ENCODE results near the gene FSHR.

Gene FSHR

DNA sequence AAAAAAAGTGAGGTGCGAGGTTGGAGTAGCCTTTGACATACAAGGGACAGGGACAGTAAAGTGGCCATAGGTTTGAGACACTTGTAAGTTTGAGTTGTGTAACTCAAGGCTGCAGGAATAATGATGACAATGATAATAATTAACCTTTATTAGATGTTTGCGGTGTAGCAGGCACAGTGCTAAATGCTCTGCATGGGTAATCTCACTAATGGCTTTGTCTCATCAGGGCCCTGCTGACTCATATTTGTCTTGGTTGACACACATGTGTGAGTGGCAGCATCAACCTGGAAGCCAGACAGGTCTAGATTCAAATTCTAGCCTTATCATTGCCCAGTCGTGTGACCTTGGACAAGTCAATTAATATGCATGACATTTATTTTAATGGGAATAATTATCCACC, 126.2 kb downstream of the FSHR start:
- TF ChIP-seq, protein P1, sequence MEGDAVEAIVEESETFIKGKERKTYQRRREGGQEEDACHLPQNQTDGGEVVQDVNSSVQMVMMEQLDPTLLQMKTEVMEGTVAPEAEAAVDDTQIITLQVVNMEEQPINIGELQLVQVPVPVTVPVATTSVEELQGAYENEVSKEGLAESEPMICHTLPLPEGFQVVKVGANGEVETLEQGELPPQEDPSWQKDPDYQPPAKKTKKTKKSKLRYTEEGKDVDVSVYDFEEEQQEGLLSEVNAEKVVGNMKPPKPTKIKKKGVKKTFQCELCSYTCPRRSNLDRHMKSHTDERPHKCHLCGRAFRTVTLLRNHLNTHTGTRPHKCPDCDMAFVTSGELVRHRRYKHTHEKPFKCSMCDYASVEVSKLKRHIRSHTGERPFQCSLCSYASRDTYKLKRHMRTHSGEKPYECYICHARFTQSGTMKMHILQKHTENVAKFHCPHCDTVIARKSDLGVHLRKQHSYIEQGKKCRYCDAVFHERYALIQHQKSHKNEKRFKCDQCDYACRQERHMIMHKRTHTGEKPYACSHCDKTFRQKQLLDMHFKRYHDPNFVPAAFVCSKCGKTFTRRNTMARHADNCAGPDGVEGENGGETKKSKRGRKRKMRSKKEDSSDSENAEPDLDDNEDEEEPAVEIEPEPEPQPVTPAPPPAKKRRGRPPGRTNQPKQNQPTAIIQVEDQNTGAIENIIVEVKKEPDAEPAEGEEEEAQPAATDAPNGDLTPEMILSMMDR (IDR thresholded peaks at IDR 0.05; ENCODE audit: insufficient read depth, missing control alignments), result no peak
- no peak for FAIRE-seq
- DNase-seq (ENCODE audit: insufficient read length, low spot score), result no peak

DNA sequence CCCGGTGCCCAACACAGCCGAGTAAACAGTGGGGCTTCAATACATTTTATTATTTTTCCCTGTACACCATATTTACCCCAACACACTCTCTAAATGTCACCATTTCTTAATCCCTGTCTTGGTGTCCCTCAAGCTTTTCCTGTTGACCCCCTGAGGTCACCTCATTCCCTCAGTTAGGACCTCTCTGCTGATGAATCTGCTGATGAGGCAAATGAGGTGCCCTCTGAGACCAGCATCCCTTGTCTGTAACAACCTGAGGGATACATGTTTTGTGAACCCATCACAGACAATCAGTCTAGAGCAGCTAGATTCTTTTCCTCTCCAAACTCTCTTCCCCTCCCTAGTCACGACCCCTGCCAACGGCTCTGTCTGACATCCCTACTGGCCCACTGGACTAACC, 127.6 kb downstream of the FSHR start:
- DNase-seq (ENCODE audit: insufficient read length, low spot score), result no peak
- no peak for FAIRE-seq
- TF ChIP-seq, protein P1 (IDR thresholded peaks at IDR 0.05; ENCODE audit: insufficient read depth, missing control alignments), result no peak

DNA sequence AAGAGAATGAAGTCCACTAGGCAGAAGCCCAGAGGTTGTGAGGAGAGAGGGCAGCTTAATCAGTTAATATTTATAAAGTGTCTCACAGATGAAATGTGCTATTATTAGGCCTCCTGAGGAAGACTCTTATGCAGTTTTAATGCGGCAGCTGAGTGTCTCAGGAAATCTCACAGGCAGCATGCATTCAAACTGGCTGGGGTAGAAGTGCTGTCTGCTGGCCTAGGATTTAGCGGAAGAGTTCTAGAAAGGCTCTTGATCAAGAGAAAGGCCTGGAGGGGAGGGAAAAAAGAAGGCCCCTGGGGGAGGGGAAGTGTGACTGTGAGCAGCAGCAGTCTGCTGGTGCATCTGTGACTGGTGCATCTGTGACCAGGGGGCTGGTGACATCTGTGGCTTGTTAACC, 133.0 kb downstream of the FSHR start:
- DNase-seq (ENCODE audit: insufficient read length, low spot score), result no peak
- no peak for FAIRE-seq
- TF ChIP-seq, protein P1 (IDR thresholded peaks at IDR 0.05; ENCODE audit: insufficient read depth, missing control alignments), result no peak

DNA sequence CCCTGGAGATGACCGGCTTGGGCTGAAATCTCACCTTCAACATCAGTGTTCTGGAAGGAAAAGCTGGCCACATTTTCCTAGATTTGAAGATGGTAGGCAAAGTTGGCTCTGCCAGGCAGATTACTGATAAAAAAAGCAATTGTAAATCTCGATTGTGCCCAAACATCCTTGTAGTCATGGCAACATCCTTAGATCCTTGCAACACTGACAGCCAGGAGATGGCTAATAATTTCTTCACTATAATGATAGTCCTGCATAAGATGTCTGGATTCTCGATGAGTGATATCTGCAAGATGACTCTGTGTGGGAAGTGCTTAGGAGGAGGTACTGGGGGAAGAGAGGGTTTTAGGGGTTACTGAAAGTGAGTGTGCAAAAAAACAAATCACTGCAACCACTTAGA, 149.1 kb downstream of the FSHR start:
- TF ChIP-seq, protein P1 (IDR thresholded peaks at IDR 0.05; ENCODE audit: insufficient read depth, missing control alignments), result no peak
- DNase-seq (ENCODE audit: insufficient read length, low spot score) (no peak), FAIRE-seq (no peak)

DNA sequence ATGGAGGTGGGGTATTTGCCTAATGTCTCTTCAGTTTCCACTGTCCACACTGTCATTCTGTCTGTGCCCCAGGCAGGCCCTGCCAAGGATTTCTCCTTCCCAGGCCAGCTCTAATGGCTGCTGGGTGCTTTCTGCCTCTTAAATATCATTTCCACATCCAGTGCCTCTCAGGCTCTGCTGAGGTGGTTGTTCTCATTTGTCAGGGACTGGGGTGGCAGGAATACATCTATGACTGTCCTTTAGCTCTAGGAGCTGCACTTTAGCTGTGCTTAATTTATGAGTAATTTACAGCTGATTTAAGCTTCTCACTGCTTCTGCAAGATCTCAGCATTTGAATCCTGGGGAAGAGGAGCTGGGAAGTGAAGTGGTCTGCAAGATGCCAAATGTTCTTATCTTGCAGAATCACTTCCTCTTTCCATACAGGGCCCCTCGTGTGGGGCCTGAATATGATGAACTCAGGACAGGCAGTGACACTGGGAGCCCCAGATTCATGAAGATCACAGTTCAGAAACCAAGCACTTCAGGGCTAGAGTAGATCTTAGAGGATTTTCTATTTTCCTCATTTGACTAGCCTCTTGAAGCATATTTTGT, 150.2 kb downstream of the FSHR start:
- FAIRE-seq (no peak), DNase-seq (ENCODE audit: insufficient read length, low spot score) (no peak)
- TF ChIP-seq, protein P1 (IDR thresholded peaks at IDR 0.05; ENCODE audit: insufficient read depth, missing control alignments), result no peak

DNA sequence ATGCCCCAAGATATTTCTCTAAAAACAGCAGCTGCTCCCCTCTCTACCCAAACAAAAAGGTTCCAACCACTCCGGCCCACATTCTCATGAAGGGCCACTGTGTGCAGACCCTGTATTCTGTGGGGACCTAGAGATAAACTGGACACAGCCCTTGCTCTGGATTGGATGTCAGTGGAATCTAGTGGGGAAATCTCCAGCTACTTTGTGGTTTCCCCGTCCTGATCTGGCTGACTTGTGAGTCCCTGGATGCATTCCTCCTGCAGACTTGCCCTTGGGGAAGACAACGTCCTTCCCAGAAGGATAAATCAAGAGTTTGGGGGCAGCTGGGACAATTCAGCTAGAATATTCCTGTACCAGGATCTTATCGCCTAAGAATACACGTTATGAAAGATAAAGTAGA, 151.1 kb downstream of the FSHR start:
- no peak for FAIRE-seq
- TF ChIP-seq, protein P1 (IDR thresholded peaks at IDR 0.05; ENCODE audit: insufficient read depth, missing control alignments), result no peak
- DNase-seq (ENCODE audit: insufficient read length, low spot score), result no peak

DNA sequence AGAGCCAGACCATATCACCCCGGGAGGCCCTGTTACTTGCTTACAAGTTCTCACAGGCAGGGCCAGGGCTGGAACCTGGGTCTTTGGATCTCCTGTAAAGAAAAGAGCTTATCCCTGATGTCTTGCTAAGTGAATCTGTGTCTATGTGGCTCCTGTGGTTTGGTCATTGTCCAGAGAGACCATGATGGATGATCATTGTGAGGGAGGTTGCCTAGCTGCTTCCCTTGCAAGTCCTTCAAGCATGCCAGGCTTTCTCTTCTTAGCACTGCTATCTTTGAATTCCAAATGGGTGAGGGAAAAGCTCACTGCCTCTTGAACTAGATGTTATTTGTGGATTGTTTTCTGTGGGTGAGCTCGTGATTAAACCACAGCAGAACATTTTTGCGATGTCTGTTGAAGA, 151.6 kb downstream of the FSHR start:
- TF ChIP-seq, protein P1 (IDR thresholded peaks at IDR 0.05; ENCODE audit: insufficient read depth, missing control alignments), result no peak
- no peak for FAIRE-seq
- no peak for DNase-seq (ENCODE audit: insufficient read length, low spot score)

Measured in D721Med (cell line).